HG02642 (cell line): Measurements from ENCODE around the gene HBS1L.
"Not testable (repeated sequence)": the region's sequence is repeated elsewhere in the genome, so short reads cannot be mapped to it uniquely, and the experiment has no call there.

Experiments used
- ATAC-seq: cut with Tn5 transposase; IDR thresholded peaks from one replicate; pipeline ENCODE4 v1.9.1; 2021; ENCODE audit warnings: mild to moderate bottlenecking; ENCODE audit not compliant: unreplicated experiment, poor library complexity

Gene HBS1L

DNA sequence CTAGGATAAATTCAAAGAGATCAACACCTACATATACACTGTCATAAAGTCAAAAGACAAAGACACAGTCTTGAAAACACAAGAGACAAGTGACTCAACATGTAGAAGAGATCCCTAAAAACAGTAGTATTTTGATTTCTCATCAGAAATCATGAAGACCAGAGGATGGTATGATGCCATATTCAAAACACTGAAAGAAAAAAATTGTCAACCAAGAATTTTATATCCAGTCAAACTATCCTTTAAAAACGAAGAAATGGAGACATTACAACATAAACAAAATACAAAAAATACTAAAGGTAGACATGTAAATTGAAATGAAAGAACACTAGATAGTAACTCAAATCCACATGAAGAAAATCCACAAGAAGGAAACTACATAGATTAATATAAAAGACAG, 27.3 kb upstream of the HBS1L start:
- no peak for ATAC-seq

DNA sequence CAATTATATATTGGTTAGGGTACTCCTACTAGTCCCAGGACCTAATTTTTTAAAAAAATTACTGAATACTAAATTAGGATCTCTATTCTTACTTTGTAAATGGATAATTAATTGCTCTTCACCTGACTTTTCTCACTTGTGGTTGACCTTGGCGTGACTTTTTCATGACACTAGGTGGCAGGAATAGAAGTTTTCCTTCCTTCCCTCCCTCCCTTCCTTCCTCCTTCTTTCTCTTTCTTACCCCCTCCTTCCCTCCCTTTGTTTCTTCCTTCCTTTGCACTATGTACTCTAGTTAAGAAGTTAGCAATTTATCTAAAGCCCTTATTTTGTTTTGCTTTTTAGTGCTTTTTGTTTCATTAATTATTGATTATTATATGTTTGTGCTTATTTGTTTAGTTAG, 20.4 kb upstream of the HBS1L start:
- no peak for ATAC-seq

DNA sequence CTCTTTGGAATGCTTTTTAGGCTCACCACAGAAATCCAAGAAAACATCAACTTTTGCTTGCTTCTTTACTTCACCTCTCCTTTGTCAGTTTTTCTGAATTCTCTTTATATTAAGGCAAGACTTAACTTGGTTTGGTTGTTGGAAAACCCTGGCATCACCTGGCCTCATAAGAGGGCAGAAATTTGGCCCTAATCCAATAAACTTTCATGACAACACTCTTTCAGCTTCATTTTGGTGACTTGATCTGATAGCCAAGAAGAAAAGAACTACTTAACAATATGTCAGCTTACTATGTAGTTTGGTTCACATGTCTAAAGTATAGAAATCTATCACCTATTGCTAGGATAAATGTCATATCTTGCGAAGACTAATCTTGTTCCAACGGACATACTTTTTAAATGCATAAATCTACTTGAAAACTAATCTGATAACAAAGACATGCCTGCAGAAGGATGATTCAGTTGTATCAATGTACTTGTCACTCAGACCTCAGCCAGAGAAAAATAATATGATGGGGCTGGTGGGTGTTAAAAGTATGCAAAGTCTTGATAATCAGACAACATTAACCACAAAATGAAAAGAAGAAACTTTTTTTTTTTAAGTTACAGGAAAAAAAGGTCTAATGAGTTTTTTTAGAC, 19.3 kb upstream of the HBS1L start:
- no peak for ATAC-seq

DNA sequence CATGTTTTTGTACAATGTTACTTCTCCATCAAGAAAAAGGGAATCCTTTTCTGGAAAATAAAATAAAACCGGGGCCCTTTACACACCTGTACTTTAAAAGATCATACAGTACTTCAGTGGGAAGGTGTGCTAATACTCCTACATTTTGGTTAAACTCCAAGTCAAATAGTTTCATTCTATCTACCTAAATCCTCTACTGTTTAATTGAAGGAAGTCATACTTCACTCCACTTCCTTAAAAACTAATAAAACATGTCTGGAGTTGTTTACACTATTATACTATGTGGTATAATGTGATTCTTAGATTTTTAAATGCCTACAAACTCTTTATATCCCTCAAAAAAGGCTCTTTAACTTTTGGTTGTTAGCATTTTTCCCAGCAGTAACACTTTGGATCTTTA, 18.6 kb upstream of the HBS1L start:
- ATAC-seq: no peak

DNA sequence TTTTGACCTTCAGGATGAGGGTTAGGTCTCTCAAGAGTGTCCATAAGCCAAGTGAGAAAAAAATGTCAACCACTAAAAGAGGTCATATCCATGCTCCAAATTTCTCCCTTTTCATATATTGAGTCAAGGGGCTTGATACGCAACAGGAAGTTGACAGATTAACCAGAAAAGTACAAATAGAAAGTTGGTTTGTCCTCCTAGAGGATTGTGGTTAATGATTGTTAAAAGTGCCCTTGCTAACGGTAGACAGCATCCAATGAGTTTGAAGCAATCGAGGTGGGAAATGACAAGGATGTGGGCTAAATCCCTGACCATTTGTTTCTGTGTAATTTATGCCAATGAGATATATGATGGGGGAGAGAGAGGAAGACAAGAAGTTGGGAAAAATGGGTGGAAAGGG, 18.1 kb upstream of the HBS1L start:
- ATAC-seq: no peak

DNA sequence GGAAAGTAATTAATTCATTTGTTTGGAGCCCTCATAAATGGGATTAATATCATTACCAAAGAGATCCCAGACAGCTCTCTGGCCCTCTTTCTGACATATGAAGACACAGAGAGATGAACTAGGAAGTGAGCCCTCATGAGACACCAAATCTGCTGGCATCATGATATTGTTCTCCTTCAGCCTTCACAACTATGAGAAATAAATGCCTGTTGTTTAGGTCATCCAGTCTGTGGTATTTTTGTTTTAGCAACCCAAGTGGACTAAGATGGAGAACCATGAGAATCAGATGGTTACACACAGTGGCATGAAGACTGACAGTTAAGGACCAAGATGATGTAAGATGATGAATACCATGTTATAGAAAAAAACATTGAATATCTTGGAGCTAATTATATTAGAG, 16.9 kb upstream of the HBS1L start:
- ATAC-seq: no peak

DNA sequence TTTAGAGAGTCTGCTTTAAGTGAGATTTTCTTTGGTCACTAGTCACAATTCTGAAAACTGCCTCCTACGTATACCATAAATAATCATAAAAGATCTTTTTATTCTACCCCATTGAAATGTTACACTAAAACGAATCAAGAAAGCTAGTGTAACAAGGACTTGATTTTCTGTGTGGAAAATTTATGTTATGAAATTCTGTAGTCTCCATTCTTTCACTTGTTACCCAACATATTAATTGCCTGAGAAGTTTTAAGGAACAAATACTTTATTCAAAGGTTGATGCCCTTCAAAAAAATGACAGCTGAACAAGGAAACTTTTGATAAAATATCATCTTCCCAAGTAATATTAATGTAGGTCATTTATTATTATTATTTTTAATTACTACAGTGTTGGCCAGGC, 13.3 kb upstream of the HBS1L start:
- no peak for ATAC-seq

DNA sequence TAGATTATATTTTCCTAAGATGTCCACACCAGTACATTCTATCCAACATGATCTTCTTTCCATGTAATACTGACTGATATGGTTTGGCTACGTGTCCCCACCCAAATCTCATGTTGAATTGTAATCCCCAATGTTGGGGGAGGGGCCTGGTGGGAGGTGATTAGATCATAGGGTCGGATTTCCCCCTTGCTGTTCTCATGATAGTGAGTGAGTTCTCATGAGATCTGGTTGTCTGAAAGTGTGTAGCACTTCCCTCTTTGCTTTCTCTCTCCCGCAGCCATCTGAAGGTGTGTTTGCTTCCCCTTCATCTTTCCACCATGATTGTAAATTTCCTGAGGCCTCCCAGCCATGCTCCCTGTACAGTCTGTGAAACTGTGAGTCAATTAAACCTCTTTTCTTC, 12.2 kb upstream of the HBS1L start:
- ATAC-seq: no peak

DNA sequence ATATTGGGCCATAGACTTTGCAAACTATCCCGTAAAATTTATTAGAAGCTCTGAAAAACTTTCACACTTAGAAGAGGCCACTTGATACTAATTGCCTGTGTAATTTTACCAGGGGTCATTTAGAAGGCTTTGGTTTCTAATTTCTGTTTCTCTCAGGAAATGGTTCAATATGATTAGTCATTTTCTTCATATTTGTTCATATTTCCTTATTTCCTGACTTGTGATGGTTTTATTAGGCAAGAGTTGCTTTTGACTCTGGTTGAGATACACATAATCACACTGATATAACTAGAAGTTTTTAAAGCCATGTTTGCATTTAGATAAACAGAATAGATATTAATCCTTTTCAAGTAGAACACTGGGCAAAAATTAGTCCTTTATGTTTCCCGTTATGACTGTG, 11.8 kb upstream of the HBS1L start:
- no peak for ATAC-seq

DNA sequence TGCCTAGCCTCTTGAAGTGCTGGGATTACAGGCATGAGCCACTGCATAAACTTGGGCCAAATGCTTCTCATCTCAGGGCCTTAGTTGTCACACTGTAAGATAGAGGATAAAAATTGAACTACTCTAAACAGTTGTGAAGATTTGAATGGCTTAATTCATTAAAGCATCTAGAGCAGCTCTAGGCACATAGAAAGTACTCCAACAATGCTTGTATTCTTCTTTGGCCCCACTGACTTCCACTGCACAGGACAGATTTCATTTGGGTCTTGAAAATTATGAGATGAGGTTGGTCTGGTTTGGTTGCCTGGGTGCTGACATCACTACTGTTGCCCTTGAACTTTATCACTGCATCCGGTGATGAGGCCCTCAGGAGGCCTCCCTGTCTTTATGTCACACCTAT, 10.0 kb upstream of the HBS1L start:
- no peak for ATAC-seq

DNA sequence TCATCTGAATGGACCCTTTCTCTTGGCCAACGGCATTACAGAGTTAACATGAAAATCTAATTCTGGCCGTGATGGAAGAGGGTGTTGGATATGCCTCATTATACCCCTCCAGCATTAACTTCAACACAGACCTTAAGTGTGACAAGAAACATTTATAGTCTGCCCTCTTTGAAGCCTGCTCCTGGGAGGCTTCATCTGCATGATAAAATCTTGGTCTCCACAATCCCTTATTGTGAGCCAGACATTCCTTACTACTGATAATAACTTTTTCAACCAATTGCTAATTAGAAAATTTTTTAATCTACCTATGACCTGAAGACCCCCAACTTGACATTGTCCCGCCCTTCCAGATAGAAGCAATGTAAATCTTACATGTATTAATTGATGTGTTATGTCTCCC, 9.3 kb upstream of the HBS1L start:
- no peak for ATAC-seq

DNA sequence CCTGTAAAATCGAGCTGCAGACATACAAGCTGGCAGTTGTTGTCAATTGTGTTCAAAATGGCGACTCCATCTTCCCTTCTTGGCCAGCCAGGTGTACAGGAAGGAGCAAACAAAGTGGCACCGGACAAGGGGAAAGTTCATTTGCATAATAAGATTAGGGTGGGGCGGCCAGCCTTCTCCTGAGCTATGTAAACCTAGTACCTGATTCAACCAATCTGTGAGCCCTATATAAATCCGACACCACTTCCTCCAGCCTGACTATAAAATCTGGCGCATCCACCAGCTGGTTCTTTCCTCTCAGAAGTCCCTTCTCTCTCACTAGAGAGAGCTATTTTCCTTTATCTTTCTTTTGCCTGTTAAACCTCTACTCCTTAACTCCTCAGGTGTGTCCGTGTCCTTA, 8.1 kb upstream of the HBS1L start:
- ATAC-seq: no peak

DNA sequence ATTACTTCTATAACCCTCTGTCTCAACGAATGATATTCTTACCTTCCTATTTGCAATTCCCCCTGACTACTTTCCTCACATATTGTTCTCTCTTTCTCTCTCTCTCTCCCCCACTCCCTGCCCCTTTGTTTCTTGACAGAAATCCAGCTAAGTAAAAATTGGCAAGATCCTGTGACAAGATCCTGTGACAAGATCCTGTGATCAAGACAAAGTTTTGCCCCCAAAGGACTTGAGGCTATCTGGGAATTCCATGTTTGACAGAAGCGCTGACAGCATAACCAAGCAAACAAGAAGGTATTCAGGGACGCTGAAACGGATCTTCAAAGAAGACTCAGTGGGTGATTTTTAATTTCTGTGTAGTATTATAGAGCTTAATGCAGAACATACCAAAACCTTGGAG, 5.5 kb upstream of the HBS1L start:
- ATAC-seq: no peak

DNA sequence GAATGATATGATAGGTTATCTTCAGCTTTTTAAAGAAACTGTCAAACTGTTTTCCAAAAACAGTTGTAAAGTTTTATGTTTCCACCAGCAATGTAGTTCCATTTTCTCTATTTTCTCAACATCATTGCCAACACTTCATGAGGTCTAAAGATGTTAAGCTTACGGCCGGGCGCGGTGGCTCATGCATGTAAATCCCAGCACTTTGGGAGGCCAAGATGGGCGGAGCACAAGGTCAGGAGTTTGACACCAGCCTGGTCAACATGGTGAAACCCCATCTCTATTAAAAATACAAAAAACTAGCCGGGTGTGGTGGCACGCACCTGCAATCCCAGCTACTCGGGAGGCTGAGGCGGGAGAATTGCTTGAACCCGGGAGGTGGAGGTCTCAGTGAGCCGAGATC, 3.7 kb upstream of the HBS1L start:
- ATAC-seq: not testable (repeated sequence)

DNA sequence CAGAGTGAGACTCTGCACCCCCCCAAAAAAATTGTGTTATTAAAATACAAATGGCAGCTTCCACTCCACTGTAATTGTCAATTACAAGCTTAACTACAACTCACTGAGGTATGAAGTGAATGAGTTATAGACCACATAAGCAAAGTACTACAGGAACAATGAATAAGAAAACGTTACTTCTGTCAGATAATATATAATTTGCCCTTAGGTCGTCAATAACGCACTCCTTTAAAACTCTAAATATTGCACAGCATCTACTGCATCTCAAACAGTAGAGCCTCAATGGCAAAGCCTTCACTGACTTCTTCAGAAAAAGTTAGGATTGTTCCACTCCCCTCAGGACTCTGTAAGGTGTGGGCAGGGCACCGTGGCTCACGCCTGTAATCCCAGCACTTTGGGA, 2.0 kb upstream of the HBS1L start:
- no peak for ATAC-seq

DNA sequence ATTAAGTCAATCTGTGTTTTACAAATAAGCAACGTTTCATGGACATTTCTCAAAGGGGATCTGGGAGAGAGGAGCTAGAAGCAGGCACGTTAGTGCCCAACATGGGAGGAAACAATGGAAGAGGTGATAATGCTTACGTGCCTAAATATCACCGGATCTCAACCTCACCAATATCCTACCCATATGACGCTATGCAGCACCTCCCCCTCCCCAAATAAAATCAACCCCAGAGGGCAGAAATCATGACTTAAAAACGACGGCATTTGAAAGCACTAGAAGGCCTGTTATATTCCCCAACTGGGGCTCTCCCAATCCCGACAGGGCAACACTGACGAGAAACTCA, 425 bp downstream of the HBS1L start:
- peak; percentile 9 for ATAC-seq

DNA sequence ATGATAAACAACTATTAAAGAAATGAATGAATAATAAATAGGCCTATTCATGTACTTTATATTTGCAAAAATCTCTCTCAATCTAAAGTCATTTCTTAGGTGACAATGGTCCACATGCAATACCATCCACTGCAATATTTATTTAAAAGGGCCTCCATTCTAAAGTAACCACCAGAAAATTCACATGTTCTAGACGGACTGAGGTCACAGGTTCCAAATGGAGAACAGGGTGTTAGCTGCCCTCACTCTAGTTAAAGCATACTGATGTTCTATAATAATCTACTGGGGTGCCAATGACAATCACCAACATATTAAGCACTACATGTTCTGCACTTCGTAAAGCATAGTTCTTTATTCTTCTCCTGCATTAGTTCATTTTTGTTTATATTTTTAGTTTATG, 1.2 kb downstream of the HBS1L start:
- ATAC-seq: no peak

DNA sequence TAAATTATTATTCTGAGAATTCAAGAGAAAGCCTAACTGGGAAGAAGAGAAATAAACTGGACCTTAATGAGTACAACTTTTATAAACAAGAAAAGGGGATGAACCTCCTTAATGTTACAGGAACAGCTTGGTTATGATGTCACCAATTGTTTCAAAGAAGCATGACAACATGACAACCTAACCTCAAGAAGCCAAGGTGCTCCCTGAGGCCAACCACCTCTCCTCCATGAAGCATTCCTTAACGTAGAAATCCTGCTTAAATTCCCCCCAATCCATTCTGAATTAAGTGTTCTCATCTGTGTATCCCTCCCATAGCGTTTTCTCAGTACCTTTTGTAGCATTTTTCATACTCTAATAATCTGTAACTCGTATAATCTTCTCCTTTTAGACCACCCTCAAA, 1.7 kb downstream of the HBS1L start:
- no peak for ATAC-seq

DNA sequence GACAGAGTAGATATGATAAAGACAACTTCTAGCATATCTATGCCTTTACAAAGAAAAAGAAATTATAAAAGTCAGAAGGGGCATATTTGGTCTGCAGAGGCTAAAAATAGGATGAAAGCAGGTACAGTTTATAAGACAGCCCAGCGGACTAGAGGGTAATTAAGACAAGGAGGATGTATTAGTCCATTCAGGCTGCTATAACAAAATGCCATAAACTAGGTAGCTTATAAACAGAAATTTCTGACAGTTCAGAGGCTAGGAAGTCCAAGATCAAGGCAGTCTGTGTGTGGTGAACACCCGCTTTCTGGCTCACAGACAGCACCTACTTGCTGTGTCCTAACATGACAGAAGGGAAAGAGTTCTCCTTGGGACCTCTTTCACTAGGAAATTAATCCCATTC, 5.7 kb downstream of the HBS1L start:
- no peak for ATAC-seq

DNA sequence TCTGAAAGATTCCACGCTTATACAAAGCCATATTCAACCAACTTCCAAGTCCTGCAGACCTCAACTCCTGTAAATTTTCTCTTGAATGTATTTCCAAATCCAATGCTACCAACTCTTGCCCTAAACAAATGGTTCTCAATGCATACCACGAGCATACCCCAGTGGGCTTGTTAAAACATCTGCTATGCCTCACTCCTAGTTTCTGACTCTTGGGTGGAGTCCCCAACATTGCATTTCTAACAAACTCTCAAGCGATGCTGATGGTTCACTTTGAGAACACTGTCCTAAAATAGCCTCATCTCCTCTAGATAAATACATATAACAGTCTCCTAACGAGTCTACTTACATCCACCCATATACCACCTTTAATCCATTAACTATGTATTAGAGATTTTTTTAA, 7.3 kb downstream of the HBS1L start:
- no peak for ATAC-seq

DNA sequence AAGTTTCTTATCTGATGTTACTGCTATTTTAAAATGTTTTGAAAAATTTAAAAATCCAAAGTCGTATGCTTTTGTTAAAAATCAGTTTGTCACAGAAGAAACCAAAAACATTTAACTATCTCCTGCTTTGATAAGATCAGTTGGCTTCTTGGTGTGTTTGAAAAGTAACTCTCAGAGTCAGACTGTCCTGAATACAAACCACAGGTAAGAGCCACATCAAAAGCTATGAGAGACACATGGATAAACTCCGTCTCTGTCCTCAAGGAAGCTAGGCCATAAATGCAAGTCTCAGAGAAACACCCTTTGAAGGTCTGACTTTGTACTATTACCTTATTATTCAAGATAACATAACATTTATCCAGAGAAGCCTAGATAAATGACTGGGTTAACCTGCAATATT, 7.7 kb downstream of the HBS1L start:
- ATAC-seq: no peak

DNA sequence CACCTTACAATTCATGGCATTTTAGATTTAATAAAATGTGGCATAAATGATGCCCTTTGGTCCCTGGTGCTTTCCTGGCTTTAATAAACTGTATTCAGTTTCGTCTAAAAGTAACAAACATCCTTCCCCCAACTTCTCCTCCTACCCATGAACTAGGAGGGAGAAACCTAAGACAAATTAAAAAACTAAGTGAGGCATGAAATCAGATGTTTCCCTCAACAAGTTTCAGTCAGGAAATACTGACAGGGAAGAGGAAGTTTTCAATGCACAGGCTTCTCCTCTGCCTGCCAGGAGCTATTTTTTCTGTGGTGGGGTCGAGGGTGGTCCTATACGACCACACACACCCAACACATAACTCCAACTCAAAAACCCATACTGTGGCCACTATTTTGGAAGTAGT, 10.0 kb downstream of the HBS1L start:
- no peak for ATAC-seq

DNA sequence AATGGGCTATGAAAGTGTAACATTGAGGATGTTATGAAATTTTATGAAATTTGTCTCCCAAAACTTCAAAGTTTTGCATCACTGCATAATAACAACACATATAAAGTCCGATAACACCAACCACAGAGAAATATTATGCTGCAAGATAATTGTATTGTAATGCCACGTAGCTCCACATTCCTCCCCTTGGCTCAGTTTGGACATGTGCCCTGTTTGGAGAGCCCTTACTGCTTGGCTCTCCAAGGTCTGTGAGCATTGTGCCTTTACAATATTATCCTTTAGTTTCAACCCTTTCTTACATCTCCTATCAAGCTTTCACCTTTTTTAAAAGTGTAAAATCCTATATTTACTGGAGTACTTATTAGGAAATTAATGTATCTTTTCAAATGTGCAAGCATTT, 10.8 kb downstream of the HBS1L start:
- ATAC-seq: no peak
